A549 (cell line): ENCODE data around the gene F12. TPM values are rescaled to one million over a fixed set of nuclear protein-coding genes. Genes with fewer than 3 reads are reported as not detected.

Experiments used
- ATAC-seq, 2 experiments: fragments of 200-7000 bp in 1 of 2; fragments of >200 bp in 1 of 2; cut with Nextera tagmentation in 1 of 2; cut with Tn5 transposase in 1 of 2; 3 replicates each; pipeline versions ENCODE4 v1.8.0 to v1.9.1; 2018 to 2020; ENCODE audit warnings: mild to moderate bottlenecking in 1 of 2, moderate library complexity in 1 of 2
- CTCF ChIA-PET: fragments of 300-600 bp; sonication (Branson Sonifier 250); formaldehyde crosslinking; extraction: SDS; loops from one replicate; lab custom pipeline; 2021; ENCODE audit warnings: antibody characterized with exemption, inconsistent platforms; lab: Yijun Ruan, JAX
- POLR2A ChIA-PET: fragments of 350-600 bp; formaldehyde crosslinking; extraction: SDS; loops from one replicate; lab custom pipeline; 2021; ENCODE audit warnings: antibody characterized with exemption, inconsistent platforms; lab: Yijun Ruan, JAX
- DNase-seq, 2 experiments: peaks; one replicate each; pipeline versions ENCODE4 v3.0.0 to v3.0.0-alpha.2; 2011 to 2016; ENCODE audit warnings: low read depth in 1 of 2, low spot score in 1 of 2
- FAIRE-seq: peaks from 2 replicates; lab custom pipeline; 2011; peaks lifted over from hg19 to GRCh38; lab: Jason Lieb, UNC
- H3K27ac ChIP-seq, 2 experiments: fragments of >200 bp; sonication (Bioruptor Twin); formaldehyde crosslinking; 3 replicates each; pipeline ENCODE4 v1.5.1; 2016 to 2017
- H3K4me1 ChIP-seq: fragments of >200 bp; sonication (Bioruptor Twin); formaldehyde crosslinking; 3 replicates; pipeline ENCODE4 v1.6.1; 2016
- H3K4me2 ChIP-seq: fragments of >200 bp; sonication (Bioruptor Twin); formaldehyde crosslinking; 3 replicates; pipeline ENCODE4 v1.6.1; 2016
- H3K4me3 ChIP-seq: fragments of >200 bp; sonication (Bioruptor Twin); formaldehyde crosslinking; 3 replicates; pipeline ENCODE4 v1.5.1; 2016
- H3K9me3 ChIP-seq: fragments of >200 bp; sonication (Bioruptor Twin); formaldehyde crosslinking; 3 replicates; pipeline ENCODE4 v1.6.1; 2016
- HOXB5 ChIP-seq: fragments of 250-450 bp; sonication (Bioruptor Pico); IDR thresholded peaks from 2 replicates; pipeline ENCODE4 v1.5.0; 2020; ENCODE audit warnings: mild to moderate bottlenecking, moderate library complexity
- KDM5A ChIP-seq: fragments of 200-600 bp; sonication (generic); IDR thresholded peaks from 2 replicates; pipeline ENCODE4 v1.6.1; 2016; ENCODE audit warnings: antibody characterized with exemption, mild to moderate bottlenecking
- NPAS2 ChIP-seq: fragments of 250-450 bp; sonication (Bioruptor Pico); IDR thresholded peaks from 2 replicates; pipeline ENCODE4 v1.8.0; 2022; ENCODE audit warnings: mild to moderate bottlenecking, moderate library complexity, borderline replicate concordance
- NR3C1 ChIP-seq: fragments of >200 bp; sonication (Bioruptor Twin); formaldehyde crosslinking; IDR thresholded peaks from 3 replicates; pipeline ENCODE4 v1.6.1; 2017
- POLR2AphosphoS2 ChIP-seq: conservative IDR thresholded peaks from 2 replicates; pipeline ENCODE4 v1.6.1; 2012; ENCODE audit warnings: low read length, improper control_type of control experiment, inconsistent platforms
- SREBF2 ChIP-seq: fragments of 450-650 bp; IDR thresholded peaks from 2 replicates; pipeline ENCODE4 v1.6.1; 2014; ENCODE audit warnings: mild to moderate bottlenecking, moderate library complexity
- ZFP36 ChIP-seq: fragments of 450-650 bp; IDR thresholded peaks from 2 replicates; pipeline ENCODE4 v1.6.1; 2014; ENCODE audit warnings: borderline replicate concordance; ENCODE audit not compliant: partially characterized antibody
- WGBS: methylation state at CpG from one replicate; pipeline ENCODE4 v1.1.6; 2017; ENCODE audit errors: missing lambda C conversion rate; 5-methylcytosine and 5-hydroxymethylcytosine counted together
- polyA plus RNA-seq, 4 experiments: library from polyadenylated mRNA; depleted of rRNA in 3 of 4; stranded (reverse); fragments of >200 nt; fragmentation: RNase III in 1 of 4; extraction: RNeasy Plus Mini Kit Qiagen cat#74134 plus additional on column Dnase treatment in 1 of 4; gene quantifications; 2 replicates in 3 of 4; 3 replicates in 1 of 4; pipeline ENCODE4 v1.2.3, GENCODE V29; 2011 to 2017
- TF ChIP-seq, protein P1 (sequence below): fragments of >200 bp; sonication (Bioruptor Twin); formaldehyde crosslinking; IDR thresholded peaks from 2 replicates; pipeline ENCODE4 v1.6.1; 2016
- TF ChIP-seq, protein P2 (sequence below): fragments of >200 bp; sonication (Bioruptor Twin); formaldehyde crosslinking; IDR thresholded peaks from 3 replicates; pipeline ENCODE4 v1.5.1; 2016

Gene F12
- polyA plus RNA-seq, 2 of the 4 experiments (the other 2 are of a cell fraction) = 5.3 to 14.3 TPM

DNA sequence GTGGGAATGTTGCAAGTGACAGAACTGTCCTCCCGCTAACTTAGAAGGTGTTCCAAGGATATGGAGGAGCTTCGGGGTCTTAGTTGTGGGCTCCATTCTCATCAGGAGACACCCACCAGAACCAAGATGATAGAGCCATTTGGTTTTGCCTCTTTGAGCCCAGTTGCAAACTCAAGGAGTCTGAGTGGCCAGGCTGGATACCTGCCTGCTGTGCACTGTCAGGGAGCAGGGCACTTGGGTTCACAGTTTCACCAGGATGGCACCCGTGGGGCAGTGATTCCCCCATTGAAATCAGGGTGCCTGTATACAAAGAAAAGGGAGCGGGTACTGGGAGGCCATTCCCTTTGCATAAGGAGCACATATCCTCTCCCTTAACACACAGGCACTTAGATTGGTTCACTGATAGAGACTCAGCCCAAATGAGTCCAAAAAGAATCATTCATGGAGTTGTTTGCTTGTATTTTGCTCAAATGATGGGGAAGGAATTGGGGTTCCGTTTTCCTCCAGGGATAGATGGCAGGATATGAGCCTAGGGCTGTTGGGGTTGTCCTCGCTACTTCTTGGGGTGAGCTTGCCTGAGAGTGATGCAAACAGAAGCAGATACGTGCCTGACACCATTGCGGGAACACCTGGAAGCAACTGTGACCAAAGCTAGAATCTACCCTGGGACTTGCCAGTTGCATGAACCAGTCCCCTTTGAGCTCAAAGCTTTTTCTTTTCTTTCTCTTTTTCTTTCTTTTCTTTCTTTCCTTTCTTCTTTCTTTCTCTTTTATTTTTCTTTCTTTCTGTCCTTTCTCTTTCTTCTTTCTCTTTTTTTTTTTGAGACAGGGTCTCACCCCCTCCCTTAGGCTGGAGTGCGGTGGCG lies 35.9 kb upstream of the F12 start:
- FAIRE-seq = no peak
- POLR2A ChIA-PET = interaction anchor here (0.7 to 3.5 kb wide), 2 partner anchors 19 to 312 kb away, joined by 3 to 41 read pairs; partner anchors contain the start of gene GRK6
- peaks cover 21% of the 10 kb centered on the region for H3K4me1 ChIP-seq

DNA sequence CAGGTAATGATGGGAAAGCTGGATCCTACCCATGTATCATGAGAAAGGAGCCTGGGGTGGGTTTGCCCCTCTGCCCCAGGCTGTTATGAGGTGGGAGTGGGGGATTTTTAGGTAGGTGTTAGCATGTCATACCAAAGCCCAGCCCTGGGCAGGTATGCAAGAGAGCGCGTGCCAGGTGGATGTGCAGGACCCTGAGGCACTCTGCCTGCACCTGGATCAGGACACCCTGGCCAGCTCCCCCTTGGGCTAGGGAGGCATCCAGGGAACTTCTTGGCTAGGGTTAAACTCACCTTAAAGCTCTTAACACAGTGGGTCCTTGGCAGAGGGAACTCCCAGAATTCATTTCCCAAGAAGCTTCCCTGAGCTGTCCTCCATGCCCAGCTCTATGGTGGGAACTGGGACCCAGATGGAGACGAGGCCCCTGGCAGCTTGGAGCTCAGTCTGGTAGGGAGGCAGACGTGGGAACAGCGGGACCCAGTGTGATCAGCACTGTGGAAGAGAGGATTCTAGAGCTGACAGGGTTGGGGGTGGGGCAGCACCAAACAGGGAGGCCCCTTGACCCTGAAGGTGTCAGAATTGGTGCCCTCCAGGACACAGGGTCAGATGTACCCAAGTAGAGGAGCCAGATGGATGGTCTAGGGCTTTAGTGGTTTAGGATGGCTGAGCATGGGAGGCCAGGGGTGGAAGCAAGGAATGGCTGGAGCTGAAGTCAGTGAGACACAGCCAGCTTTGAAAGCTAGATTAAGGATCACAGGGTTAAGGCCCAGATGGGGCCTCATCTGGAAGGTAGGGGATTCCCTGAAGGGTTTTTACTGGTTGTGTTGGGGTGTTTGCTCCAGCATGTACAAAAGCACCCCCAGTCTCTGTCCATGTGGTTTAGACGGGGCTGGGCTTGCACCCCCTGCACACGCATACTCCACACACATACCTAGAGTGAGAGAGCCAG lies 35.0 kb upstream of the F12 start:
- Histone ChIP-seq H3K4me3 (no peak overlapping the region), H3K27ac (no peak overlapping the region), H3K4me1 (peaks cover 21% of the 10 kb centered on the region), H3K4me2 (no peak overlapping the region), H3K9me3 (no peaks in the 10 kb centered on the region)
- DNase-seq (no peak), FAIRE-seq (no peak), ATAC-seq (no peak)
- 0 out of 2 replicates have a peak, but pooled peaks have one; percentile 21 for TF ChIP-seq POLR2AphosphoS2
- TF ChIP-seq SREBF2 = no peak
- POLR2A ChIA-PET = interaction anchor here (1.2 kb wide), 1 partner anchor 18 kb away, joined by 8 read pairs; the partner anchor contains the start of gene GRK6
- CTCF ChIA-PET = interaction anchor here (1.2 to 25.5 kb wide), 7 partner anchors 9 to 134 kb away, joined by 3 to 871 read pairs (median 142); partner anchors contain the start of genes F12, GRK6, PDLIM7 and PFN3
- 98% methylated on average over 6 of the region's 7 CpGs for WGBS

More for the DNA sequence above, 35.9 kb upstream of the F12 start:
- peak overlapping the region; percentile 96; the same call in 2 of the 3 replicates for H3K4me2 ChIP-seq
- ATAC-seq = no peak
- DNase-seq = no peak
- TF ChIP-seq, protein P1, sequence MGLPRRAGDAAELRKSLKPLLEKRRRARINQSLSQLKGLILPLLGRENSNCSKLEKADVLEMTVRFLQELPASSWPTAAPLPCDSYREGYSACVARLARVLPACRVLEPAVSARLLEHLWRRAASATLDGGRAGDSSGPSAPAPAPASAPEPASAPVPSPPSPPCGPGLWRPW = no peak
- TF ChIP-seq, protein P2, sequence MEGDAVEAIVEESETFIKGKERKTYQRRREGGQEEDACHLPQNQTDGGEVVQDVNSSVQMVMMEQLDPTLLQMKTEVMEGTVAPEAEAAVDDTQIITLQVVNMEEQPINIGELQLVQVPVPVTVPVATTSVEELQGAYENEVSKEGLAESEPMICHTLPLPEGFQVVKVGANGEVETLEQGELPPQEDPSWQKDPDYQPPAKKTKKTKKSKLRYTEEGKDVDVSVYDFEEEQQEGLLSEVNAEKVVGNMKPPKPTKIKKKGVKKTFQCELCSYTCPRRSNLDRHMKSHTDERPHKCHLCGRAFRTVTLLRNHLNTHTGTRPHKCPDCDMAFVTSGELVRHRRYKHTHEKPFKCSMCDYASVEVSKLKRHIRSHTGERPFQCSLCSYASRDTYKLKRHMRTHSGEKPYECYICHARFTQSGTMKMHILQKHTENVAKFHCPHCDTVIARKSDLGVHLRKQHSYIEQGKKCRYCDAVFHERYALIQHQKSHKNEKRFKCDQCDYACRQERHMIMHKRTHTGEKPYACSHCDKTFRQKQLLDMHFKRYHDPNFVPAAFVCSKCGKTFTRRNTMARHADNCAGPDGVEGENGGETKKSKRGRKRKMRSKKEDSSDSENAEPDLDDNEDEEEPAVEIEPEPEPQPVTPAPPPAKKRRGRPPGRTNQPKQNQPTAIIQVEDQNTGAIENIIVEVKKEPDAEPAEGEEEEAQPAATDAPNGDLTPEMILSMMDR = no peak
- TF ChIP-seq NR3C1 (no peak), ZFP36 (no peak), HOXB5 (no peak)
- H3K27ac ChIP-seq = no peak overlapping the region
- 94% methylated on average over 10 of the region's 10 CpGs for WGBS
- no peaks in the 10 kb centered on the region for H3K9me3 ChIP-seq
- CTCF ChIA-PET = interaction anchor here (1.4 to 25.5 kb wide), 6 partner anchors 8 to 135 kb away, joined by 3 to 871 read pairs (median 248); partner anchors contain the start of genes F12, GRK6, PDLIM7 and PFN3
- no peak overlapping the region for H3K4me3 ChIP-seq

DNA sequence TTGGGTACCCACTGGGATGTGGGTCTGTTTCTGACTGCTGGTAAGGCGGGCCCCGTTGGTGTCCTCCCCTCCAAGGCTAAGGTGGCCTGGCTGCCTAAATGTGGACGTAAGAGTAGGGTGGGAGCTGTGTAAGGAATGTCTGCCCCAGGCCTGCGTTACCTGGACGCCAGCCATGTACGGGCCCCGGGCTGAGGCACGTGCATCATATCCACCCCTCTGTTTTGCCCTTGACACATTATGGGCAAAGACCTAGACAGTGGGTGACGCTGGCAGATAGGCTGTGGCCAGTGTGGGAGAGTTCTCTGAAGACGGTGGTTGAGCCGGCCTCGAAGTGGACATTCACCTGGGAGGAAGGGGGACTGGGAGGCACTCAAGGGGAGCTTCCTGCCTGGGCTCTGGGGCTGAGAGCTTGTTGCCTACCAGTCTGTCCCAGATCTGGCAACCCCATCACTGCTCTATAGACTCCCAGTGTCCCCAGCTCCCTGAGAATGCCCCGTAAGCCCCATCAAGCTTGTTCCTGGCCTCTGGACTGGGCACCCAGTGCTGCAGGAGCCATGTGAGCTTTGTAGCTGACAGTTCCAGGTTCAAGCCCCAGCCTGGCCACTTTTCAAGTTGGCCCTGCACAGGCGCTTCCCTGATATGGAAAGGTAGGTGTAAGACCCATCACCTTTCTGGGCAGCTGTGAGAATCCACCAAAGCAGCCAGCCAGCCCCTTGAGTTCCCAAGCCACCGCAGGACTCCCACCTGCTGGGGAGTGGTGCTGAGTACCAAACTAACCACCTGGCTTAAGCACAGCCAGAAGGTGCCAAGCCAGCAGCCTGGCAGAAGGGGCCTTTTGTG lies 34.0 kb upstream of the F12 start:
- FAIRE-seq (no peak), DNase-seq (no peak), ATAC-seq (no peak)
- CTCF ChIA-PET = interaction anchor here (1.2 to 25.5 kb wide), 5 partner anchors 10 to 73 kb away, joined by 3 to 871 read pairs (median 354); partner anchors contain the start of genes F12, GRK6, PDLIM7 and PFN3
- WGBS = 92% methylated on average over 14 of the region's 15 CpGs
- no peak overlapping the region for H3K4me3 ChIP-seq
- no peak overlapping the region for H3K4me2 ChIP-seq
- peaks cover 11% of the 10 kb centered on the region for H3K4me1 ChIP-seq
- POLR2A ChIA-PET = interaction anchor here (0.5 to 1.2 kb wide), 2 partner anchors 17 to 89 kb away, joined by 3 to 8 read pairs; partner anchors contain the start of gene GRK6
- no peak for TF ChIP-seq NPAS2 (CRISPR knock-in tag)
- TF ChIP-seq POLR2AphosphoS2 = peak; percentile 39; the same call in 1 of the 2 replicates
- TF ChIP-seq KDM5A = no peak
- no peaks in the 10 kb centered on the region for H3K9me3 ChIP-seq
- H3K27ac ChIP-seq = no peak overlapping the region
